ENCODE measurements around the gene CCDC85C.

The CCDC85C gene

DNA sequence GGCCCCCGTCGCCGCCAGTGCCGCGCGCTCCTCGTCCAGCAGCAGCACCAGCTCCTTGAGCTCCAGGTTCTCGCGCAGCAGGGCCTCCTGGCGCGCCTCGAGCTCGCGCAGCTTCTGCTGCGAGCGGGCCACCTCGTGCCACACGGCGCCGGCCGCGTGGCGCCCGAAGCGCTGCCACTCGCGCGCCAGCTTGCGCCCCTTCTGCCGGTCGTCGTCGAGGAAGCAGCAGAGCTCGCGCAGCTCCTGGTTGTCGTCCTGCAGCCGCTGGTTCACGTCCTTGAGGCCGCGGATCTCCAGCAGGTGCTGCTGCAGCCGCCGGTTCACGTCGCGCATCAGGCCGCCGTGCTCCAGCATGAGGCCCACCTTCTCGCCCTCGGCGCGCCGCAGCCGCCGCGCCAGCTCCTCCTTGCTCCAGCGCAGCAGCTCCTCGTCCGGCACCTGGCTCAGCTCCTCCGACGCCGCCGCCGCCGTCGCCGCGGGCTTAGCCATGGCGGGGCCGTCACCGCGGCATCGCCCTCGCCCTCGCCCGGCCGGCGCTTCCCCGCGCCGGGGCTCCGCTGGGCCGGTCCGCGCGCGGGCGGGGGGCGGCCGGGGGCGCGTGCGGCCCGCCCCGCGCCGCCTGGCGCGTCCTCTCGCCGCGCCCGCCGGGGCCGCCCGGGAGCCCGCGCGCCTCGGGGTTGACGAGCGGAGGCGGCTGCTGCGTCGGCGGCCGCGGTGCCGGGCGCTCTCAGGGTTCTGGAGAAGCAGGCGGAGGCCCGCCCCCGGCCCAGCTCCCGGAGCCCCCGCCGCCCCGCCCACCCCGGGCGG is at the start of gene CCDC85C:
Gene CCDC85C, minus strand, starts transcription at position 737 of the 807 bp plus-strand sequence. Its CDS starts 248 bp downstream, at position 489.
- DNase-seq (ENCODE audit: low read depth) = peak; percentile 43
- H3K4me3 ChIP-seq (ENCODE audit: low read length) = peak within 1 kb of the TSS; percentile 71
- TF ChIP-seq CTCF (conservative IDR thresholded peaks at IDR 0.05; ENCODE audit: low read length) = no peak

GRCh38 chr14:99651953-99652746 is 48.1 kb upstream of the CCDC85C start:
- no peak for DNase-seq (ENCODE audit: low read depth)
- no peak for TF ChIP-seq CTCF (conservative IDR thresholded peaks at IDR 0.05; ENCODE audit: low read length)
- H3K4me3 ChIP-seq (ENCODE audit: low read length) = no peak overlapping the region

GRCh38 chr14:99650189-99650588 is 46.2 kb upstream of the CCDC85C start:
- no peak overlapping the region for H3K4me3 ChIP-seq (ENCODE audit: low read length)
- TF ChIP-seq CTCF (conservative IDR thresholded peaks at IDR 0.05; ENCODE audit: low read length) = no peak
- no peak for DNase-seq (ENCODE audit: low read depth)

DNA sequence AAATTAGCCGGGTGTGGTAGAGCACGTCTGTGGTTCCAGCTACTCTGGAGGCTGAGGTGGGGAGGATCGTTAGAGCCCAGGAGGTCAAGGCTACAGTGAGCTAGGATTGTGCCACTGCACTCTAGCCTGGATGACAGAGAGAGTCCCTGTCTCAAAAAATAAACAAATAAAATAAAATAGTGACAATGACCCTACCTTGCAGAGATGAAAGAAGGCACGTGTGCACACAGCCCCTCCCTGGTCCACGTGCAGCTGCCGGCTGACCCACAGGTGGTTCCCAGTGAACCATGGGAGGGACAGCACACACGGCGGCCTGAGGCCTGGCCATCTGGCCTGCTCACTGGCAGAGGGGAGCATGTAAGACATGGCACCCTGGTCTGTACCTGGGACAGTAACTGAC is 45.6 kb upstream of the CCDC85C start:
- DNase-seq (ENCODE audit: low read depth) = no peak
- no peak for TF ChIP-seq CTCF (conservative IDR thresholded peaks at IDR 0.05; ENCODE audit: low read length)

GRCh38 chr14:99649219-99649618 is 45.2 kb upstream of the CCDC85C start:
- no peak for TF ChIP-seq CTCF (conservative IDR thresholded peaks at IDR 0.05; ENCODE audit: low read length)
- H3K4me3 ChIP-seq (ENCODE audit: low read length) = no peak overlapping the region
- DNase-seq (ENCODE audit: low read depth) = peak; percentile 53

More for the DNA sequence above, 45.6 kb upstream of the CCDC85C start:
- no peak overlapping the region for H3K4me3 ChIP-seq (ENCODE audit: low read length)

DNA sequence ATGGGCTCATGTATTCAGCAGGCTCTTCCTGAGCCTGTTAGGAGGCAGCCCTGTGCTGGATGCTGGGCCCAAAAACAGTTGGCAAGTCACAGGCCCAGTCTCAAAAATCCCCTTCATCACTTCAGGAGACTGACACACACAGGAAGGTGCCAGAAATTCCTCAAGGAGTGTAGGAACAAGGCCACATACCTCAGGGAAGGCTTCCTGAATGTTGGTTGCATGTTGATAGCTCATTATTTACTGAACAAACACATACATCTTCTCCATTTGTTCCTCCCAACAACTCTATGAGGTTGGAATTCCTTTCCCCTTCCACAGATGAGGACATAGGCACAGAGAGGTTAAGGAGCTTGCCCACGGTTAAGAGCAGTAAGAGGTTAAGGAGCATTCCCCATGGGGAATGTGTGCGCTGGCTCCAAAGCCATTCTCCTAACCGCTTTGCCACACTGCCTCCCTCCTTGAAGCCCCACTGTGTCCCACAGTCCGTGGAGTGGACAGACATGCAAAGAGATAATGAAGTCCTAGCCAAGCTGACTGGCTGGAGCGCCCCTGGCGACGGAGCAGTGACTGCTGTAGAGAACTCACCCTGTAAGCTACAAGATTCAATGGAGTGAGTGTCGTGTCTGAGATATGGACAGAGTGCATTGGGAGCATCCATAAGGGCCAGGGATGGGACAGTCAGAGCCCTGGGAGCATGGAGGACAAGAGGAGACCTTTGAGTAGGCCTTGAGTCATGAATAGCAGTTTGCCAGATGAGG is 44.2 kb upstream of the CCDC85C start:
- H3K4me3 ChIP-seq (ENCODE audit: low read length) = no peak overlapping the region
- TF ChIP-seq CTCF (conservative IDR thresholded peaks at IDR 0.05; ENCODE audit: low read length) = no peak
- no peak for DNase-seq (ENCODE audit: low read depth)
